ENCODE results near the gene IFT74.

GRCh38 chr9:27078685-27079084 lies 122.5 kb downstream of the IFT74 start:
- TF ChIP-seq CTCF (IDR thresholded peaks at IDR 0.05) = no peak
- no peak for TF ChIP-seq POLR2AphosphoS5 (IDR thresholded peaks at IDR 0.05; ENCODE audit: low read depth, low read length)
- TF ChIP-seq REST (IDR thresholded peaks at IDR 0.05; ENCODE audit: insufficient read depth in 1 of 2, low read depth in 2 of 2, low read length in 1 of 2) = no peak
- TF ChIP-seq SIN3A (IDR thresholded peaks at IDR 0.05; ENCODE audit: borderline replicate concordance, insufficient read depth, low read depth, low read length) = no peak
